CD4-positive, alpha-beta memory T cell (primary cell): ENCODE data around the gene ARRDC3. TPM values are rescaled to one million over a fixed set of nuclear protein-coding genes. Genes with fewer than 3 reads are reported as not detected.

Experiments
- CTCF ChIA-PET: fragments of 350-600 bp; sonication (Branson Sonifier 250); formaldehyde crosslinking; loops from one replicate; lab custom pipeline; 2021; ENCODE audit warnings: inconsistent platforms; ENCODE audit not compliant: partially characterized antibody; lab: Charles Lee
- POLR2A ChIA-PET: fragments of 350-600 bp; sonication (Branson Sonifier 250); formaldehyde crosslinking; loops from one replicate; lab custom pipeline; 2021; ENCODE audit not compliant: partially characterized antibody; lab: Charles Lee
- DNase-seq, 5 donors: peaks; one replicate each; pipeline versions ENCODE4 v3.0.0 to v3.0.0-alpha.2; 2020 to 2022; ENCODE audit warnings: mixed read lengths in 1 of 5
- H3K27ac ChIP-seq: one replicate; pipeline ENCODE4 v1.7.0; 2013; ENCODE audit warnings: low read depth, low read length
- H3K27me3 ChIP-seq: 2 replicates; pipeline ENCODE4 v1.7.0; 2013; ENCODE audit warnings: mild to moderate bottlenecking, low read length, moderate library complexity; ENCODE audit not compliant: insufficient read depth
- H3K36me3 ChIP-seq: 2 replicates; pipeline ENCODE4 v1.7.0; 2013; ENCODE audit warnings: mild to moderate bottlenecking, low read length, moderate library complexity; ENCODE audit not compliant: insufficient read depth
- H3K4me1 ChIP-seq: 2 replicates; pipeline ENCODE4 v1.7.0; 2013; ENCODE audit warnings: mild to moderate bottlenecking, low read length, moderate library complexity; ENCODE audit not compliant: insufficient read depth
- H3K4me3 ChIP-seq, 2 donors: one replicate each; pipeline ENCODE4 v1.7.0; 2013; ENCODE audit warnings: low read length in 2 of 2, mild to moderate bottlenecking in 1 of 2
- H3K9me3 ChIP-seq, 2 donors: one replicate each; pipeline ENCODE4 v1.7.0; 2013; ENCODE audit warnings: low read length in 2 of 2, control low read depth in 1 of 2; ENCODE audit not compliant: control insufficient read depth in 1 of 2
- H3K27ac Mint-ChIP-seq, 7 donors: one replicate each; pipeline ENCODE4 v1.8.0; 2020 to 2021; ENCODE audit warnings: mixed read lengths in 7 of 7, mild to moderate bottlenecking in 6 of 7, inconsistent platforms in 3 of 7, moderate library complexity in 3 of 7
- H3K27me3 Mint-ChIP-seq, 2 donors: one replicate each; pipeline ENCODE4 v1.8.0; 2020 to 2021; ENCODE audit warnings: mixed read lengths in 2 of 2
- H3K36me3 Mint-ChIP-seq, 2 donors: one replicate each; pipeline ENCODE4 v1.8.0; 2020 to 2021; ENCODE audit warnings: mixed read lengths in 2 of 2, inconsistent platforms in 1 of 2, mild to moderate bottlenecking in 1 of 2
- H3K4me1 Mint-ChIP-seq, 4 donors: one replicate each; pipeline ENCODE4 v1.8.0; 2020 to 2021; ENCODE audit warnings: mixed read lengths in 4 of 4, mild to moderate bottlenecking in 1 of 4
- H3K4me3 Mint-ChIP-seq, 8 donors: one replicate each; pipeline ENCODE4 v1.8.0; 2020 to 2021; ENCODE audit warnings: mixed read lengths in 8 of 8, mild to moderate bottlenecking in 7 of 8, moderate library complexity in 6 of 8, inconsistent platforms in 3 of 8
- H3K9me3 Mint-ChIP-seq, 8 donors: one replicate each; pipeline ENCODE4 v1.8.0; 2020 to 2021; ENCODE audit warnings: mixed read lengths in 8 of 8, mild to moderate bottlenecking in 5 of 8, inconsistent platforms in 3 of 8, moderate library complexity in 1 of 8
- intact Hi-C: fragments of 100-400 bp; cut with micrococcal nuclease; formaldehyde crosslinking; loops from one replicate; pipeline ENCODE4 v1.15.1; 2023
- polyA plus RNA-seq, 2 donors: library from polyadenylated mRNA; unstranded; fragments of 300-500 nt; fragmentation: Illumina TruSeq; gene quantifications; one replicate each; pipeline ENCODE4 v1.2.3, GENCODE V29; 2021
- total RNA-seq, 2 experiments: library from RNA; stranded (reverse); gene quantifications; one replicate each; pipeline ENCODE4 v1.2.3, GENCODE V29; 2021

Gene ARRDC3
- total and polyA plus RNA-seq, 4 experiments from 2014 or later = 46.7 to 130 (median 95.0) TPM

GRCh38 chr5:91362935-91363334, 20.2 kb downstream of the ARRDC3 start:
- peaks cover 4 to 12% of the 10 kb centered on the region in 2 donors for H3K36me3 Mint-ChIP-seq
- intact Hi-C loops = no loop called here
- Histone ChIP-seq H3K9me3 (peaks cover 0 to 7% of the 10 kb centered on the region in 2 donors), H3K36me3 (peaks cover under 1% of the 10 kb centered on the region), H3K27me3 (no peaks in the 10 kb centered on the region), H3K4me3 (no peak overlapping the region), H3K4me1 (no peaks in the 10 kb centered on the region), H3K27ac (no peak overlapping the region)
- POLR2A ChIA-PET = interaction anchor here (0.6 to 1.3 kb wide), 3 partner anchors 10 to 140 kb away, joined by 3 to 4 read pairs (median 4); no protein-coding TSS in a partner anchor
- H3K4me3 Mint-ChIP-seq = no peak overlapping the region
- DNase-seq = no peak
- CTCF ChIA-PET = interaction anchor here (1.5 to 1.9 kb wide), 2 partner anchors 12 to 22 kb away, joined by 4 to 7 read pairs; no protein-coding TSS in a partner anchor
- H3K4me1 Mint-ChIP-seq = peaks cover 9 to 10% (median 9%) of the 10 kb centered on the region in 4 donors
- H3K9me3 Mint-ChIP-seq = peaks cover 0 to 18% (median 14%) of the 10 kb centered on the region in 8 donors
- no peaks in the 10 kb centered on the region for H3K27me3 Mint-ChIP-seq
- H3K27ac Mint-ChIP-seq = peak overlapping the region in 1 of 7 donors; percentile 19

- Histone ChIP-seq H3K9me3 (peaks cover 0 to 7% of the 10 kb centered on the region in 2 donors), H3K27me3 (no peaks in the 10 kb centered on the region), H3K4me1 (no peaks in the 10 kb centered on the region), H3K4me3 (no peak overlapping the region), H3K36me3 (no peaks in the 10 kb centered on the region), H3K27ac (no peak overlapping the region)
- Mint-ChIP-seq H3K9me3 (peaks cover 0 to 18% (median 14%) of the 10 kb centered on the region in 8 donors), H3K27me3 (peaks cover 0 to 4% of the 10 kb centered on the region in 2 donors), H3K36me3 (peaks cover 4 to 6% of the 10 kb centered on the region in 2 donors), H3K27ac (peak overlapping the region in 4 of 7 donors; percentile 42 to 75 (median 58)), H3K4me3 (no peak overlapping the region), H3K4me1 (peaks cover 9 to 10% (median 9%) of the 10 kb centered on the region in 4 donors)
- POLR2A ChIA-PET = interaction anchor here (0.6 to 1.5 kb wide), 4 partner anchors 11 to 21 kb away, joined by 3 to 6 read pairs (median 4); no protein-coding TSS in a partner anchor
- intact Hi-C loops = no loop called here
- DNase-seq = no peak
- CTCF ChIA-PET = interaction anchor here (0.6 to 1.9 kb wide), 5 partner anchors 13 to 142 kb away, joined by 3 to 7 read pairs (median 4); partner anchors contain the start of gene ARRDC3
Measured at GRCh38 chr5:91361790-91362189, 21.3 kb downstream of the ARRDC3 start.

GRCh38 chr5:91361055-91361701, 21.9 kb downstream of the ARRDC3 start:
- intact Hi-C loops = no loop called here
- Mint-ChIP-seq H3K9me3 (peaks cover 0 to 18% (median 14%) of the 10 kb centered on the region in 8 donors), H3K4me1 (peaks cover 9 to 10% (median 9%) of the 10 kb centered on the region in 4 donors), H3K27ac (peak overlapping the region; percentile 14 to 72 (median 43)), H3K36me3 (peaks cover 4 to 6% of the 10 kb centered on the region in 2 donors), H3K27me3 (peaks cover 0 to 4% of the 10 kb centered on the region in 2 donors), H3K4me3 (no peak overlapping the region)
- Histone ChIP-seq H3K4me1 (no peaks in the 10 kb centered on the region), H3K9me3 (peaks cover 0 to 7% of the 10 kb centered on the region in 2 donors), H3K27me3 (no peaks in the 10 kb centered on the region), H3K27ac (no peak overlapping the region), H3K4me3 (no peak overlapping the region), H3K36me3 (no peaks in the 10 kb centered on the region)
- ChIA-PET POLR2A (interaction anchor here (1.5 kb wide), 1 partner anchor 18 kb away, joined by 3 read pairs; no protein-coding TSS in a partner anchor), CTCF (interaction anchor here (0.7 to 1.1 kb wide), 2 partner anchors 78 to 141 kb away, joined by 3 to 4 read pairs; no protein-coding TSS in a partner anchor)
- peak in 2 of 5 donors; percentile 16 to 24 for DNase-seq

GRCh38 chr5:91359962-91360609, 23.0 kb downstream of the ARRDC3 start:
- DNase-seq = no peak
- Mint-ChIP-seq H3K4me1 (peaks cover 9 to 10% (median 9%) of the 10 kb centered on the region in 4 donors), H3K4me3 (no peak overlapping the region), H3K9me3 (peaks cover 0 to 18% (median 14%) of the 10 kb centered on the region in 8 donors), H3K27ac (no peak overlapping the region), H3K36me3 (peaks cover 4 to 6% of the 10 kb centered on the region in 2 donors), H3K27me3 (peaks cover 0 to 4% of the 10 kb centered on the region in 2 donors)
- Histone ChIP-seq H3K27me3 (no peaks in the 10 kb centered on the region), H3K27ac (no peak overlapping the region), H3K36me3 (no peaks in the 10 kb centered on the region), H3K9me3 (peaks cover 0 to 7% of the 10 kb centered on the region in 2 donors), H3K4me1 (no peaks in the 10 kb centered on the region), H3K4me3 (no peak overlapping the region)
- intact Hi-C loops = no loop called here
- POLR2A ChIA-PET = interaction anchor here (0.6 kb wide), 1 partner anchor 49 kb away, joined by 3 read pairs; no protein-coding TSS in a partner anchor
- CTCF ChIA-PET = no interaction called here

- no peaks in the 10 kb centered on the region for H3K36me3 ChIP-seq
- peaks cover 4 to 6% of the 10 kb centered on the region in 2 donors for H3K36me3 Mint-ChIP-seq
- no peaks in the 10 kb centered on the region for H3K4me1 ChIP-seq
- peaks cover 9 to 10% (median 9%) of the 10 kb centered on the region in 4 donors for H3K4me1 Mint-ChIP-seq
- intact Hi-C loops = no loop called here
- peaks cover 0 to 7% of the 10 kb centered on the region in 2 donors for H3K9me3 ChIP-seq
- H3K27ac ChIP-seq = no peak overlapping the region
- no peak overlapping the region for H3K27ac Mint-ChIP-seq
- no peak overlapping the region for H3K4me3 Mint-ChIP-seq
- POLR2A ChIA-PET = interaction anchor here (1.1 kb wide), 1 partner anchor 23 kb away, joined by 4 read pairs; no protein-coding TSS in a partner anchor
- H3K27me3 Mint-ChIP-seq = peaks cover 0 to 4% of the 10 kb centered on the region in 2 donors
- no peak overlapping the region for H3K4me3 ChIP-seq
- CTCF ChIA-PET = interaction anchor here (1.4 kb wide), 1 partner anchor 138 kb away, joined by 3 read pairs; no protein-coding TSS in a partner anchor
- H3K9me3 Mint-ChIP-seq = peaks cover 0 to 18% (median 14%) of the 10 kb centered on the region in 8 donors
- no peak for DNase-seq
- no peaks in the 10 kb centered on the region for H3K27me3 ChIP-seq
Measured at GRCh38 chr5:91357806-91358205, 25.3 kb downstream of the ARRDC3 start.

GRCh38 chr5:91357012-91357634, 26.0 kb downstream of the ARRDC3 start:
- Mint-ChIP-seq H3K4me3 (no peak overlapping the region), H3K27me3 (peaks cover 0 to 4% of the 10 kb centered on the region in 2 donors), H3K36me3 (peaks cover 4 to 6% of the 10 kb centered on the region in 2 donors), H3K4me1 (peaks cover 9 to 10% (median 9%) of the 10 kb centered on the region in 4 donors), H3K9me3 (peaks cover 0 to 18% (median 14%) of the 10 kb centered on the region in 8 donors), H3K27ac (no peak overlapping the region)
- no peak for DNase-seq
- H3K4me1 ChIP-seq = no peaks in the 10 kb centered on the region
- POLR2A ChIA-PET = interaction anchor here (1.1 kb wide), 1 partner anchor 24 kb away, joined by 4 read pairs; no protein-coding TSS in a partner anchor
- no peaks in the 10 kb centered on the region for H3K27me3 ChIP-seq
- H3K27ac ChIP-seq = no peak overlapping the region
- CTCF ChIA-PET = interaction anchor here (1.4 kb wide), 1 partner anchor 138 kb away, joined by 3 read pairs; no protein-coding TSS in a partner anchor
- H3K4me3 ChIP-seq = no peak overlapping the region
- no peaks in the 10 kb centered on the region for H3K36me3 ChIP-seq
- peaks cover 0 to 7% of the 10 kb centered on the region in 2 donors for H3K9me3 ChIP-seq
- intact Hi-C loops = no loop called here
